B cell (primary cell): ENCODE results near the gene IYD. TPM values are rescaled to one million over a fixed set of nuclear protein-coding genes. Genes with fewer than 3 reads are reported as not detected.

Source experiments
- ATAC-seq: fragments of 200-7000 bp; cut with Tn5 transposase; one replicate; pipeline ENCODE4 v1.10.0; 2021; ENCODE audit warnings: low read depth, mild to moderate bottlenecking, moderate number of reproducible peaks, moderate library complexity
- CTCF ChIA-PET: fragments of 350-600 bp; sonication (Branson Sonifier 250); formaldehyde crosslinking; loops from one replicate; lab custom pipeline; 2021; ENCODE audit warnings: antibody characterized with exemption, inconsistent platforms; lab: Charles Lee
- POLR2A ChIA-PET: fragments of 350-600 bp; sonication (Branson Sonifier 250); formaldehyde crosslinking; loops from one replicate; lab custom pipeline; 2021; ENCODE audit warnings: antibody characterized with exemption; lab: Charles Lee
- DNase-seq: peaks from one replicate; pipeline ENCODE4 v3.0.0; 2013
- H2AFZ ChIP-seq: 2 replicates; pipeline ENCODE4 v1.6.1; 2012; ENCODE audit warnings: mild to moderate bottlenecking, low read depth, low read length; ENCODE audit not compliant: insufficient read depth, poor library complexity, severe bottlenecking
- H3K27ac ChIP-seq, 2 donors: 1 replicate in 1 of 2; 2 replicates in 1 of 2; pipeline ENCODE4 v1.5.1; 2012 to 2013; ENCODE audit warnings: low read length in 2 of 2, mild to moderate bottlenecking in 2 of 2, moderate library complexity in 1 of 2
- H3K27me3 ChIP-seq, 4 experiments: fragments of 200-600 bp in 1 of 4; sonication (generic) in 1 of 4; replicated peaks in 1 of 4; 1 replicate in 2 of 4; 2 replicates in 2 of 4; pipeline versions ENCODE4 v1.6.1 to v1.7.0; 2013 to 2016; ENCODE audit warnings: low read length in 3 of 4, mild to moderate bottlenecking in 2 of 4, mixed read lengths in 1 of 4, moderate library complexity in 1 of 4; ENCODE audit not compliant: insufficient read depth in 4 of 4, control insufficient read depth in 3 of 4; ENCODE audit errors: control extremely low read depth in 1 of 4
- H3K36me3 ChIP-seq, 2 experiments: replicated peaks in 1 of 2; 1 replicate in 1 of 2; 2 replicates in 1 of 2; pipeline versions ENCODE4 v1.6.1 to v1.7.1; 2013; ENCODE audit warnings: low read length in 1 of 2; ENCODE audit not compliant: insufficient read depth in 2 of 2, control insufficient read depth in 1 of 2; ENCODE audit errors: control extremely low read depth in 1 of 2, extremely low read depth in 1 of 2
- H3K4me1 ChIP-seq, 2 donors: fragments of 200-600 bp in 1 of 2; sonication (generic) in 1 of 2; 1 replicate in 1 of 2; 2 replicates in 1 of 2; pipeline versions ENCODE4 v1.5.1 to v1.6.1; 2013 to 2017; ENCODE audit warnings: low read length in 2 of 2; ENCODE audit not compliant: control insufficient read depth in 2 of 2, insufficient read depth in 2 of 2
- H3K4me2 ChIP-seq: replicated peaks from 2 replicates; pipeline ENCODE3; 2012; ENCODE audit warnings: mild to moderate bottlenecking, low read depth, low read length; ENCODE audit not compliant: poor library complexity, severe bottlenecking
- H3K4me3 ChIP-seq, 5 experiments: fragments of 200-600 bp in 1 of 5; sonication (generic) in 1 of 5; 1 replicate in 3 of 5; 2 replicates in 2 of 5; pipeline versions ENCODE4 v1.5.1 to v1.7.0; 2011 to 2016; ENCODE audit warnings: low read length in 4 of 5, mild to moderate bottlenecking in 4 of 5, low read depth in 2 of 5, control low read depth in 1 of 5, moderate library complexity in 1 of 5; ENCODE audit not compliant: insufficient read depth in 1 of 5; ENCODE audit errors: control extremely low read depth in 1 of 5, extremely low read depth in 1 of 5
- H3K79me2 ChIP-seq: fragments of 200-600 bp; sonication (generic); one replicate; pipeline ENCODE4 v1.6.0; 2016; ENCODE audit warnings: low read length; ENCODE audit not compliant: control insufficient read depth, insufficient read depth
- H3K9ac ChIP-seq: fragments of 200-600 bp; sonication (generic); 2 replicates; pipeline ENCODE4 v1.6.1; 2017; ENCODE audit warnings: mild to moderate bottlenecking, low read length, moderate library complexity
- H3K9me3 ChIP-seq, 3 donors: one replicate each; pipeline versions ENCODE4 v1.6.1 to v1.7.1; 2013; ENCODE audit warnings: low read length in 2 of 3; ENCODE audit not compliant: control insufficient read depth in 2 of 3, insufficient read depth in 1 of 3; ENCODE audit errors: control extremely low read depth in 1 of 3
- H4K20me1 ChIP-seq: 2 replicates; pipeline ENCODE4 v1.6.0; 2012; ENCODE audit warnings: mild to moderate bottlenecking, low read length; ENCODE audit not compliant: insufficient read depth, control insufficient read depth, poor library complexity, severe bottlenecking
- H3K27ac Mint-ChIP-seq: one replicate; pipeline ENCODE4 v1.8.0; 2021; ENCODE audit warnings: mixed read lengths
- H3K27me3 Mint-ChIP-seq: one replicate; pipeline ENCODE4 v1.8.0; 2021; ENCODE audit warnings: mixed read lengths
- H3K4me1 Mint-ChIP-seq: one replicate; pipeline ENCODE4 v1.8.0; 2021; ENCODE audit warnings: mixed read lengths
- H3K4me3 Mint-ChIP-seq: one replicate; pipeline ENCODE4 v1.8.0; 2021; ENCODE audit warnings: mixed read lengths
- H3K9me3 Mint-ChIP-seq: one replicate; pipeline ENCODE4 v1.8.0; 2022; ENCODE audit warnings: mixed read lengths; ENCODE audit not compliant: insufficient read depth
- CTCF ChIP-seq: fragments of 200-600 bp; IDR thresholded peaks from one replicate; pipeline ENCODE4 v1.8.0; 2022; ENCODE audit warnings: antibody characterized with exemption, mild to moderate bottlenecking
- EZH2 ChIP-seq: IDR thresholded peaks from 2 replicates; pipeline ENCODE4 v1.6.1; 2012; ENCODE audit warnings: borderline replicate concordance, low read depth, mild to moderate bottlenecking, moderate library complexity, low read length; ENCODE audit not compliant: insufficient read depth, poor library complexity, severe bottlenecking
- WGBS: methylation state at CpG from one replicate; pipeline ENCODE4 v1.1.5; 2013; ENCODE audit warnings: missing lambda C conversion rate; ENCODE audit not compliant: insufficient coverage; 5-methylcytosine and 5-hydroxymethylcytosine counted together
- intact Hi-C: fragments of 100-400 bp; cut with micrococcal nuclease; formaldehyde crosslinking; loops from one replicate; pipeline ENCODE4 v1.10.0; 2022
- polyA plus RNA-seq: library from polyadenylated mRNA; depleted of rRNA; stranded (reverse); fragments of >200 nt; gene quantifications from 2 replicates; pipeline ENCODE4 v1.2.3, GENCODE V29; 2012
- total RNA-seq, 2 donors: library from RNA; stranded (reverse); fragments of 120-200 nt in 1 of 2; gene quantifications; 1 replicate in 1 of 2; 2 replicates in 1 of 2; pipeline versions ENCODE4 v1.2.3 to v1.2.4, GENCODE V29; 2013 to 2022

The IYD gene
- total and polyA plus RNA-seq, 2 donors (not counting 1 experiment from before 2014, with no cell fraction given), result not detected

GRCh38 chr6:150325066-150325772 lies 43.6 kb upstream of the IYD start:
- intact Hi-C loops, result no loop called here
- DNase-seq, result no peak
- TF ChIP-seq EZH2, result no peak
- no peak for TF ChIP-seq CTCF
- Histone ChIP-seq H3K79me2 (no peaks in the 10 kb centered on the region), H3K4me2 (no peak overlapping the region), H2AFZ (no peak overlapping the region), H3K9ac (no peak overlapping the region), H4K20me1 (no peaks in the 10 kb centered on the region), H3K27ac (no peak overlapping the region), H3K4me1 (no peaks in the 10 kb centered on the region), H3K36me3 (no peaks in the 10 kb centered on the region), H3K27me3 (peaks cover 0 to 12% (median 3%) of the 10 kb centered on the region in 4 experiments), H3K4me3 (no peak overlapping the region), H3K9me3 (no peaks in the 10 kb centered on the region)
- ATAC-seq, result no peak
- H3K27ac Mint-ChIP-seq, result no peak overlapping the region
- no peaks in the 10 kb centered on the region for H3K4me1 Mint-ChIP-seq
- H3K4me3 Mint-ChIP-seq, result no peak overlapping the region
- 96% methylated on average over 4 of the region's 5 CpGs for WGBS
- H3K9me3 Mint-ChIP-seq, result no peaks in the 10 kb centered on the region
- H3K27me3 Mint-ChIP-seq, result peaks cover 24% of the 10 kb centered on the region
- ChIA-PET CTCF (interaction anchor here (3.2 kb wide), 1 partner anchor 244 kb away, joined by 14 read pairs; no protein-coding TSS in a partner anchor), POLR2A (no interaction called here)

- Histone ChIP-seq H3K36me3 (no peaks in the 10 kb centered on the region), H3K9ac (no peak overlapping the region), H4K20me1 (no peaks in the 10 kb centered on the region), H3K27me3 (peaks cover 0 to 7% (median 3%) of the 10 kb centered on the region in 4 experiments), H3K4me1 (no peaks in the 10 kb centered on the region), H3K9me3 (no peaks in the 10 kb centered on the region), H3K27ac (no peak overlapping the region), H3K79me2 (no peaks in the 10 kb centered on the region), H3K4me3 (no peak overlapping the region), H3K4me2 (no peak overlapping the region), H2AFZ (no peak overlapping the region)
- 85% methylated on average over 5 of the region's 5 CpGs for WGBS
- ChIA-PET POLR2A (no interaction called here), CTCF (interaction anchor here (2.0 to 3.2 kb wide), 2 partner anchors 10 to 246 kb away, joined by 7 to 14 read pairs; no protein-coding TSS in a partner anchor)
- no peaks in the 10 kb centered on the region for H3K9me3 Mint-ChIP-seq
- ATAC-seq (no peak), DNase-seq (no peak)
- no peak overlapping the region for H3K4me3 Mint-ChIP-seq
- TF ChIP-seq CTCF (no peak), EZH2 (no peak)
- H3K27ac Mint-ChIP-seq, result no peak overlapping the region
- no peaks in the 10 kb centered on the region for H3K4me1 Mint-ChIP-seq
- H3K27me3 Mint-ChIP-seq, result peaks cover 19% of the 10 kb centered on the region
- intact Hi-C loops, result no loop called here
Measured at GRCh38 chr6:150327117-150327774, 41.6 kb upstream of the IYD start.
